Stimulated activated CD4-positive, alpha-beta T cell treated with anti-CD3 and anti-CD28 coated beads, Interleukin-2, amount 100 ng/mL, for 24 hours (primary cell): ENCODE measurements around the gene SUGP1.

Experiments used
- DNase-seq, 2 donors: peaks; one replicate each; pipeline ENCODE4 v3.0.0-alpha.2; 2020

Gene SUGP1

GRCh38 chr19:19296953-19297689 is 23.2 kb downstream of the SUGP1 start:
- DNase-seq, result no peak

- DNase-seq, result no peak
Measured at GRCh38 chr19:19294914-19295313, 25.4 kb downstream of the SUGP1 start.

GRCh38 chr19:19292607-19293006 is 27.7 kb downstream of the SUGP1 start:
- no peak for DNase-seq

- no peak for DNase-seq
Measured at GRCh38 chr19:19285686-19286085, 34.6 kb downstream of the SUGP1 start.

- no peak for DNase-seq
Measured at GRCh38 chr19:19280561-19280960, 39.7 kb downstream of the SUGP1 start.

- no peak for DNase-seq
Measured at GRCh38 chr19:19279853-19280252, 40.5 kb downstream of the SUGP1 start.

GRCh38 chr19:19279062-19279612 is 41.2 kb downstream of the SUGP1 start:
- DNase-seq, result no peak

- no peak for DNase-seq
Measured at GRCh38 chr19:19278315-19278714, 42.0 kb downstream of the SUGP1 start.

GRCh38 chr19:19276851-19277250 is 43.5 kb downstream of the SUGP1 start:
- DNase-seq, result no peak

GRCh38 chr19:19276386-19276785 is 43.9 kb downstream of the SUGP1 start:
- no peak for DNase-seq

GRCh38 chr19:19274716-19275565 is 45.4 kb downstream of the SUGP1 start:
- no peak for DNase-seq

- no peak for DNase-seq
Measured at GRCh38 chr19:19274146-19274545, 46.2 kb downstream of the SUGP1 start.

GRCh38 chr19:19271828-19272599 is 48.3 kb downstream of the SUGP1 start:
- DNase-seq, result no peak

- no peak for DNase-seq
Measured at GRCh38 chr19:19270749-19271571, 49.3 kb downstream of the SUGP1 start.

GRCh38 chr19:19269952-19270694 is 50.2 kb downstream of the SUGP1 start:
- no peak for DNase-seq

- DNase-seq, result no peak
Measured at GRCh38 chr19:19268453-19269385, 51.6 kb downstream of the SUGP1 start.

- no peak for DNase-seq
Measured at GRCh38 chr19:19267305-19267704, 53.0 kb downstream of the SUGP1 start.

GRCh38 chr19:19263886-19264487 is 56.3 kb downstream of the SUGP1 start:
- DNase-seq, result no peak

GRCh38 chr19:19262190-19263057 is 57.9 kb downstream of the SUGP1 start:
- no peak for DNase-seq
